Chondrocyte (in vitro differentiated cells): ENCODE results near the gene SLC25A21. TPM values are rescaled to one million over a fixed set of nuclear protein-coding genes. Genes with fewer than 3 reads are reported as not detected.
"Not testable (repeated sequence)": the region's sequence is repeated elsewhere in the genome, so short reads cannot be mapped to it uniquely, and the experiment has no call there.

Experiments used
- DNase-seq: peaks from one replicate; pipeline ENCODE4 v3.0.0; 2021; ENCODE audit warnings: mixed read lengths, low spot score
- H3K27ac Mint-ChIP-seq: one replicate; pipeline ENCODE4 v1.8.0; 2021; ENCODE audit warnings: mild to moderate bottlenecking, moderate library complexity, mixed read lengths; ENCODE audit not compliant: unreplicated experiment
- H3K27me3 Mint-ChIP-seq: 2 replicates; pipeline ENCODE4 v1.8.0; 2021; ENCODE audit warnings: low read depth, mixed read lengths
- H3K36me3 Mint-ChIP-seq: 2 replicates; pipeline ENCODE4 v1.8.0; 2021; ENCODE audit warnings: low read depth, mixed read lengths
- H3K4me1 Mint-ChIP-seq: 2 replicates; pipeline ENCODE4 v1.8.0; 2021; ENCODE audit warnings: low read depth, mild to moderate bottlenecking, mixed read lengths
- H3K4me3 Mint-ChIP-seq: one replicate; pipeline ENCODE4 v1.8.0; 2021; ENCODE audit warnings: mild to moderate bottlenecking, moderate library complexity, mixed read lengths; ENCODE audit not compliant: unreplicated experiment
- H3K9me3 Mint-ChIP-seq: 2 replicates; pipeline ENCODE4 v1.8.0; 2021; ENCODE audit warnings: low read depth, mixed read lengths
- CTCF ChIP-seq: fragments of 200-600 bp; sonication (generic); IDR thresholded peaks from 2 replicates; pipeline ENCODE4 v1.5.0; 2021; ENCODE audit warnings: antibody characterized with exemption, mild to moderate bottlenecking, moderate library complexity
- total RNA-seq: library from RNA; stranded (reverse); gene quantifications from 3 replicates; pipeline ENCODE4 v1.2.1, GENCODE V29; 2021

The SLC25A21 gene
- total RNA-seq, 1 donor from 2014 or later = 0.22 TPM

- Mint-ChIP-seq H3K27me3 (peaks cover 15% of the 10 kb centered on the region), H3K27ac (no peak overlapping the region), H3K4me3 (no peak overlapping the region), H3K36me3 (no peaks in the 10 kb centered on the region), H3K9me3 (no peaks in the 10 kb centered on the region), H3K4me1 (peaks cover 5% of the 10 kb centered on the region)
- DNase-seq = no peak
- TF ChIP-seq CTCF = peak; percentile 53
These were observed 309.1 kb downstream of the SLC25A21 start for GRCh38 chr14:36863271-36863670.

GRCh38 chr14:36862237-36862636, 310.2 kb downstream of the SLC25A21 start:
- H3K4me1 Mint-ChIP-seq, DNase-seq, H3K9me3 Mint-ChIP-seq, H3K27ac Mint-ChIP-seq, H3K36me3 Mint-ChIP-seq, H3K4me3 Mint-ChIP-seq: not testable (repeated sequence)
- peaks cover 15% of the 10 kb centered on the region for H3K27me3 Mint-ChIP-seq

GRCh38 chr14:36860831-36861230, 311.6 kb downstream of the SLC25A21 start:
- H3K27ac Mint-ChIP-seq = no peak overlapping the region
- peaks cover 18% of the 10 kb centered on the region for H3K27me3 Mint-ChIP-seq
- no peak for TF ChIP-seq CTCF

GRCh38 chr14:36859119-36859518, 313.3 kb downstream of the SLC25A21 start:
- no peaks in the 10 kb centered on the region for H3K36me3 Mint-ChIP-seq
- H3K4me1 Mint-ChIP-seq = peaks cover 5% of the 10 kb centered on the region
- DNase-seq = no peak
- H3K27ac Mint-ChIP-seq = no peak overlapping the region
- no peak overlapping the region for H3K4me3 Mint-ChIP-seq
- no peak for TF ChIP-seq CTCF
- H3K9me3 Mint-ChIP-seq = no peaks in the 10 kb centered on the region
- H3K27me3 Mint-ChIP-seq = peaks cover 16% of the 10 kb centered on the region

More at GRCh38 chr14:36860831-36861230, 311.6 kb downstream of the SLC25A21 start:
- Mint-ChIP-seq H3K4me3 (no peak overlapping the region), H3K4me1 (peaks cover 5% of the 10 kb centered on the region), H3K9me3 (no peaks in the 10 kb centered on the region), H3K36me3 (no peaks in the 10 kb centered on the region)
- DNase-seq = no peak

- no peaks in the 10 kb centered on the region for H3K9me3 Mint-ChIP-seq
- TF ChIP-seq CTCF = no peak
- H3K4me3 Mint-ChIP-seq = no peak overlapping the region
- no peak overlapping the region for H3K27ac Mint-ChIP-seq
- peaks cover 5% of the 10 kb centered on the region for H3K4me1 Mint-ChIP-seq
- peaks cover 15% of the 10 kb centered on the region for H3K27me3 Mint-ChIP-seq
- DNase-seq = no peak
- no peaks in the 10 kb centered on the region for H3K36me3 Mint-ChIP-seq
These were observed 314.5 kb downstream of the SLC25A21 start for GRCh38 chr14:36857842-36858445.

GRCh38 chr14:36857136-36857535, 315.3 kb downstream of the SLC25A21 start:
- peaks cover 17% of the 10 kb centered on the region for H3K27me3 Mint-ChIP-seq
- no peak for TF ChIP-seq CTCF
- H3K27ac Mint-ChIP-seq = no peak overlapping the region
- H3K4me1 Mint-ChIP-seq = peaks cover 5% of the 10 kb centered on the region
- H3K9me3 Mint-ChIP-seq = no peaks in the 10 kb centered on the region
- no peak overlapping the region for H3K4me3 Mint-ChIP-seq
- no peak for DNase-seq
- no peaks in the 10 kb centered on the region for H3K36me3 Mint-ChIP-seq
